Thoracic aorta (tissue), 2 donors: ENCODE measurements around the gene PDXP. TPM values are rescaled to one million over a fixed set of nuclear protein-coding genes. Genes with fewer than 3 reads are reported as not detected.

ENCODE experiments used
- ATAC-seq: fragments of 150-250 bp; one replicate; pipeline ENCODE4 v1.8.0; 2017; ENCODE audit warnings: low read depth; ENCODE audit not compliant: insufficient number of reproducible peaks, low FRiP score
- DNase-seq: peaks from one replicate; pipeline ENCODE4 v3.0.0-alpha.2; 2020; ENCODE audit warnings: low spot score
- H3K27ac ChIP-seq, 2 donors: fragments of 200-600 bp; sonication (generic); 1 replicate in 1 of 2; 2 replicates in 1 of 2; pipeline ENCODE4 v1.5.1; 2016; ENCODE audit warnings: mild to moderate bottlenecking in 2 of 2, moderate library complexity in 2 of 2
- H3K27me3 ChIP-seq: fragments of 200-600 bp; sonication (generic); replicated peaks from 2 replicates; pipeline ENCODE4 v1.6.0; 2016; ENCODE audit warnings: mild to moderate bottlenecking; ENCODE audit not compliant: insufficient read depth
- H3K36me3 ChIP-seq: fragments of 200-600 bp; sonication (generic); one replicate; pipeline ENCODE4 v1.5.1; 2016
- H3K4me1 ChIP-seq, 2 donors: fragments of 200-600 bp; sonication (generic); 1 replicate in 1 of 2; 2 replicates in 1 of 2; pipeline versions ENCODE4 v1.5.1 to v1.6.0; 2016; ENCODE audit warnings: low read depth in 2 of 2, mild to moderate bottlenecking in 1 of 2; ENCODE audit not compliant: control insufficient read depth in 1 of 2
- H3K4me3 ChIP-seq: fragments of 200-600 bp; sonication (generic); 2 replicates; pipeline ENCODE4 v1.5.1; 2016; ENCODE audit warnings: mild to moderate bottlenecking
- H3K9me3 ChIP-seq: fragments of 200-600 bp; sonication (generic); 2 replicates; pipeline ENCODE4 v1.5.1; 2016
- CTCF ChIP-seq: fragments of 200-600 bp; sonication (generic); IDR thresholded peaks from one replicate; pipeline ENCODE4 v1.5.1; 2019; ENCODE audit warnings: antibody characterized with exemption
- total RNA-seq, 2 donors: library from RNA; depleted of rRNA; stranded (reverse); fragments of >200 nt; gene quantifications; one replicate each; pipeline versions ENCODE4 v1.1.0 to v1.2.3, GENCODE V29; 2016

PDXP gene
- total RNA-seq, 2 donors from 2014 or later = 6.3 to 13.8 TPM

DNA sequence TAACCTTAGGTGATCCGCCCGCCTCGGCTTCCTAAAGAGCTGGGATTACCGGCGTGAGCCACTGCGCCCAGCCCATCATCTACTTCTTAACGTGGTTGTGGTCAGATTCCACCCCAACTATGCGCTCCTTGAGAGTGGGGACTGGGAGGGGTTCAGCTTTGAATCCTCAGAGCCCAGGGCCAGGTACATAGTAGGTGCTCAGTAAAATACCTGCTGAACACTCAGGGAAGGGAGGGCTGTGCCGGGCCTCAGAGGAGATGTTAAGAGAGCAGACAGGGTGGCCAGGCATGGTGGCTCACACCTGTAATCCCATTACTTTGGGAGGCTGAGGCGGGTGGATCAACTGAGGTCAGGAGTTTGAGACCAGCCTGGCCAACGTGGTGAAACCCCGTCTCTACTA, 15.7 kb downstream of the PDXP start:
- no peaks in the 10 kb centered on the region for H3K27me3 ChIP-seq
- no peaks in the 10 kb centered on the region for H3K9me3 ChIP-seq
- H3K4me1 ChIP-seq = peaks cover 18 to 23% of the 10 kb centered on the region in 2 donors
- H3K27ac ChIP-seq = peak overlapping the region; percentile 79 to 89
- DNase-seq = no peak
- H3K4me3 ChIP-seq = peak overlapping the region; percentile 89
- ATAC-seq = no peak
- H3K36me3 ChIP-seq = peaks cover 9% of the 10 kb centered on the region
- TF ChIP-seq CTCF = no peak

DNA sequence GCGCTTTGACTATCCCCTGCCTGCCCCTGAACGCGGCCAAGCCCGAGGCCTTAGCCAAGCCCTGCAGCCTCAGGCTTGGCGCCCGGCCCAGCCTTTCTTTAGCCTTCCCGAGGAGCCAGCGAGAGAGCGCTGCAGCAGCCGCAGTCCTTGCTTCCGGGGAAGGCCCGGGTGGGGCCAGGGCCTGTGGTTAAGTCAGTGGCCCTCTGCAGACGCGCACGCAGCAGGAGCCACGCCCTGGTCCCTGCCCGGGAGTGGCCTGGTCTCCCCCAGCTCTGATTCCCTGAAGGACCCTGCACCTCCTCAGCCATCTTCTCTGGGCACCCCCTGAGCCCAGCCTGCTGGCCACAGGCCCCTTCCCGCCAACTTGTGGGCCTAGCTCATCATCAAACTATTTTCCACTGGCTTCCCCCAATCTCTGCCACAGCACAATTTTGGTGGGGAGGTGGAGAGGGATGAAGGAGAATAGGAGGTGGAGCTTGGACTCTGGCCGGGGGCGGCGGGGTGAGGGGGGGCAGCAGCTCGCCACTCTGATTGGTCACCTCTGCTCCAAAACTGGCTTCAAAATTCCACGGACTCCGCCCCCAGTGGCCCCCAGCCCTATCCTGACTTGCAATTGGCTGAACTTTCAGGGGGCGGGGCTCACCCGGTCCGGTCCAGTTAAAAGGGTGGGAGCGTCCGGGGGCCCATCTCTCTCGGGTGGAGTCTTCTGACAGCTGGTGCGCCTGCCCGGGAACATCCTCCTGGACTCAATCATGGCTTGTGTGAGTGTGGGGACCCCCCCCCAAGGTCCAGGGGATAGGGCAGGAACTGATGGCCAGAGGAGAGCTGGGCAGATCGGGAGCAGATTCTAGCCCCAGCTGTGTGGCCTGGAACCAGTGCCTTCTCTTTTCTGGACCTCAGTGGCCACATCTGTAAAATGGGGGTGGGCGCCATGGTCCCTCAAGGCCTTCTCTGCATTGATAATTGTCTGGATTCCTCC, 16.7 kb downstream of the PDXP start, which contains the start of gene LGALS1:
Gene LGALS1, plus strand, starts transcription at position 686 of the 979 bp plus-strand sequence. Its CDS starts 67 bp downstream, at position 753.
- ATAC-seq = peak; percentile 82

GRCh38 chr22:37675930-37676735, 17.6 kb downstream of the PDXP start:
- peaks cover 17% of the 10 kb centered on the region for H3K36me3 ChIP-seq
- DNase-seq = no peak
- H3K27me3 ChIP-seq = no peaks in the 10 kb centered on the region
- peak overlapping the region; percentile 89 for H3K27ac ChIP-seq
- no peak for TF ChIP-seq CTCF
- H3K4me3 ChIP-seq = peak overlapping the region; percentile 89
- peaks cover 18 to 23% of the 10 kb centered on the region in 2 donors for H3K4me1 ChIP-seq
- H3K9me3 ChIP-seq = no peaks in the 10 kb centered on the region
- ATAC-seq = no peak

More for the DNA sequence above, 16.7 kb downstream of the PDXP start, which contains the start of gene LGALS1:
- Histone ChIP-seq H3K4me1 (peaks cover 18 to 23% of the 10 kb centered on the region in 2 donors), H3K27me3 (no peaks in the 10 kb centered on the region), H3K27ac (peak within 1 kb of the TSS; percentile 89), H3K36me3 (peaks cover 17% of the 10 kb centered on the region), H3K9me3 (no peaks in the 10 kb centered on the region), H3K4me3 (peak within 1 kb of the TSS; percentile 89)
- no peak for TF ChIP-seq CTCF
- peak; percentile 92 for DNase-seq

DNA sequence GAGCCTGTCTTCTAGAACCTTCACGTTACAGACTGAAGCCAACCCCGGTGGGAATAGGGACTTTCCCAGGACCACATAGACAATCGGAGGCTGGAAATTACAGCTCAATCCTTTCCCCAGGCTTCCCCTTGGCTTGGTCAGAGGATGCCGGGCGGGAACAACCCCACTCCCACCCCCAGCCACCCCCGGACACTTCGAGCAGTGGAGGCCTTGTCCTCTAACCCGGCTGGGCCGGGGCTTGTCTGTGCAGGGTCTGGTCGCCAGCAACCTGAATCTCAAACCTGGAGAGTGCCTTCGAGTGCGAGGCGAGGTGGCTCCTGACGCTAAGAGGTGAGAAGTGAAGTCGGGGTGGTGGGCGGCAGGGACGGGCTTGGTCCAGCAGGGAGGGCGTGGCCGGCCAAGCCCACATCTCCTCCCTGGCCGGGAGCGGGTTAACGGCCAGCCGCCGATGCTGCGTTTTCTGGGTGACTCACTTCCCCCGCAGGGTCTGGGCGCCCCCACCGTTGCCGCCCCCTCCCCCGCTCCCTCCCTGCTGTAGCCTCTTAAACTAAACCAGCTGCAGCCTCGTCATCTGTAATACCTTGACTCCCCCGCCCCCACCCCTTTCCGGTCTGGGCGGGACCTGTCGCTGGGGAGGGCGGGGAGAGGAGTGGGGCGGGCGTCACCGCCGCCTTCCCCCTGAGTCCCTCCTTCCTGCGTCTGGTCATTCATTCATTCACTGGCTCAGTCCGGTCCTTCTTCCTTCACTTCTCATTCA, 18.4 kb downstream of the PDXP start:
- Histone ChIP-seq H3K27me3 (no peaks in the 10 kb centered on the region), H3K27ac (peak overlapping the region; percentile 89), H3K4me1 (peaks cover 18 to 23% of the 10 kb centered on the region in 2 donors), H3K4me3 (peak overlapping the region; percentile 89), H3K9me3 (no peaks in the 10 kb centered on the region), H3K36me3 (peaks cover 17% of the 10 kb centered on the region)
- ATAC-seq = peak; percentile 40
- DNase-seq = peak; percentile 87
- TF ChIP-seq CTCF = no peak
